Esophagus muscularis mucosa (tissue), 4 donors: ENCODE measurements around the gene HOXA11.

Experiments used
- EP300 ChIP-seq: sonication (generic); formaldehyde crosslinking; IDR thresholded peaks from one replicate; pipeline ENCODE4 v1.6.1; 2017; ENCODE audit warnings: antibody characterized with exemption
- POLR2A ChIP-seq: fragments of 450-650 bp; IDR thresholded peaks from one replicate; pipeline ENCODE4 v1.6.1; 2017; ENCODE audit warnings: antibody characterized with exemption, moderate library complexity, mild to moderate bottlenecking, low read depth
- POLR2AphosphoS5 ChIP-seq, 2 donors: sonication (generic); formaldehyde crosslinking; IDR thresholded peaks; one replicate each; pipeline ENCODE4 v1.6.1; 2017; ENCODE audit warnings: antibody characterized with exemption in 2 of 2
- TF ChIP-seq, protein P1 (sequence below), 3 experiments: fragments of 200-600 bp in 2 of 3; fragments of 450-650 bp in 1 of 3; sonication (generic) in 2 of 3; IDR thresholded peaks; one replicate each; pipeline ENCODE4 v1.5.1; 2017 to 2019; ENCODE audit warnings: antibody characterized with exemption in 3 of 3, mild to moderate bottlenecking in 2 of 3, moderate library complexity in 1 of 3

DNA sequence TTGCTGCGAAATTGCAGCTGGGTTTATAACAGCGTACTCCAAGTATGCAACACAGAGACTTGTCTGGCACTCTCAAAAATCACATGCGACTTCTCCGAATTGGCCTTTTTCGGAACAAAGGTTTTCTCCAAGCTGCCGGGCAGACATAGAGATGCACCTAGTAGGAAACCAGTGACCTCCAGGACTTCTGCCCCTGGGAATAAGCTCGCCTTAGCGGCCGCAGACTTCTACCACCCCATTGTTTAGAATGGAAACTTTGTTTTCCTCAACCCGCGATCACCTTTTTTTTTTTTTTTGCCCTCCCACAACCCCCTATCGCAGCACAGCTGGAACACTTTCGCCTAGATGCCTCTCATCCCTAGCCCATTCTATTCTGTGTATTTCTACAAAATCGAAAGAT lies 6.0 kb downstream of the HOXA11 start:
- TF ChIP-seq, protein P1, sequence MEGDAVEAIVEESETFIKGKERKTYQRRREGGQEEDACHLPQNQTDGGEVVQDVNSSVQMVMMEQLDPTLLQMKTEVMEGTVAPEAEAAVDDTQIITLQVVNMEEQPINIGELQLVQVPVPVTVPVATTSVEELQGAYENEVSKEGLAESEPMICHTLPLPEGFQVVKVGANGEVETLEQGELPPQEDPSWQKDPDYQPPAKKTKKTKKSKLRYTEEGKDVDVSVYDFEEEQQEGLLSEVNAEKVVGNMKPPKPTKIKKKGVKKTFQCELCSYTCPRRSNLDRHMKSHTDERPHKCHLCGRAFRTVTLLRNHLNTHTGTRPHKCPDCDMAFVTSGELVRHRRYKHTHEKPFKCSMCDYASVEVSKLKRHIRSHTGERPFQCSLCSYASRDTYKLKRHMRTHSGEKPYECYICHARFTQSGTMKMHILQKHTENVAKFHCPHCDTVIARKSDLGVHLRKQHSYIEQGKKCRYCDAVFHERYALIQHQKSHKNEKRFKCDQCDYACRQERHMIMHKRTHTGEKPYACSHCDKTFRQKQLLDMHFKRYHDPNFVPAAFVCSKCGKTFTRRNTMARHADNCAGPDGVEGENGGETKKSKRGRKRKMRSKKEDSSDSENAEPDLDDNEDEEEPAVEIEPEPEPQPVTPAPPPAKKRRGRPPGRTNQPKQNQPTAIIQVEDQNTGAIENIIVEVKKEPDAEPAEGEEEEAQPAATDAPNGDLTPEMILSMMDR (IDR thresholded peaks at IDR 0.05): no peak
- TF ChIP-seq POLR2AphosphoS5 (IDR thresholded peaks at IDR 0.05) (no peak), POLR2A (no peak), EP300 (no peak)
